Epithelial cell of esophagus (primary cell): ENCODE data around the gene FAM180B.
"Not testable (repeated sequence)": the region's sequence is repeated elsewhere in the genome, so short reads cannot be mapped to it uniquely, and the experiment has no call there.

Experiments
- DNase-seq: peaks from one replicate; pipeline ENCODE4 v3.0.0; 2010; ENCODE audit warnings: low read depth
- H3K4me3 ChIP-seq: 2 replicates; pipeline ENCODE4 v1.5.1; 2011; ENCODE audit warnings: mild to moderate bottlenecking, low read length, control low read depth
- CTCF ChIP-seq: IDR thresholded peaks from 2 replicates; pipeline ENCODE4 v1.5.1; 2011; ENCODE audit warnings: low read depth, mild to moderate bottlenecking, low read length, control low read depth, inconsistent platforms; ENCODE audit not compliant: insufficient read depth; ENCODE audit errors: missing control alignments

Gene FAM180B

GRCh38 chr11:47560426-47560825, 26.1 kb upstream of the FAM180B start:
- TF ChIP-seq CTCF, result no peak
- no peak overlapping the region for H3K4me3 ChIP-seq
- DNase-seq, result peak; percentile 26

- not testable (repeated sequence) for H3K4me3 ChIP-seq, DNase-seq
Measured at GRCh38 chr11:47562393-47562792, 24.1 kb upstream of the FAM180B start.

GRCh38 chr11:47564366-47564765, 22.1 kb upstream of the FAM180B start:
- DNase-seq, H3K4me3 ChIP-seq: not testable (repeated sequence)

GRCh38 chr11:47564933-47565339, 21.5 kb upstream of the FAM180B start:
- peak overlapping the region; percentile 70 for H3K4me3 ChIP-seq
- DNase-seq, result no peak

GRCh38 chr11:47565340-47566148, 20.9 kb upstream of the FAM180B start, which contains the start of gene PTPMT1:
Gene PTPMT1, plus strand, starts transcription at chr11:47565599. Its CDS starts 24 bp downstream, at chr11:47565623.
- peak within 1 kb of the TSS; percentile 70 for H3K4me3 ChIP-seq
- peak; percentile 79 for DNase-seq
- TF ChIP-seq CTCF, result no peak

More at GRCh38 chr11:47564933-47565339, 21.5 kb upstream of the FAM180B start:
- no peak for TF ChIP-seq CTCF

GRCh38 chr11:47566149-47566698, 20.3 kb upstream of the FAM180B start:
- peak; percentile 40 for DNase-seq
- no peak for TF ChIP-seq CTCF
- H3K4me3 ChIP-seq, result peak overlapping the region; percentile 70

- no peak for TF ChIP-seq CTCF
- DNase-seq, result no peak
- H3K4me3 ChIP-seq, result no peak overlapping the region
Measured at GRCh38 chr11:47569646-47570045, 16.8 kb upstream of the FAM180B start.
